GM23338 (cell line): ENCODE data around the gene CMTM5. TPM values are rescaled to one million over a fixed set of nuclear protein-coding genes. Genes with fewer than 3 reads are reported as not detected.

Source experiments
- ATAC-seq: fragments of 200-7000 bp; cut with Tn5 transposase; 3 replicates; pipeline ENCODE4 v1.9.1; 2020
- DNase-seq: peaks from one replicate; pipeline ENCODE4 v3.0.0-alpha.2; 2015; ENCODE audit warnings: low spot score
- H2AFZ ChIP-seq: fragments of 200-600 bp; sonication (generic); 2 replicates; pipeline ENCODE4 v1.8.0; 2016; ENCODE audit warnings: antibody characterized with exemption, mild to moderate bottlenecking, moderate library complexity
- H3F3A ChIP-seq: fragments of 200-600 bp; sonication (generic); replicated peaks from 2 replicates; pipeline ENCODE4 v1.8.0; 2017; ENCODE audit warnings: antibody characterized with exemption, mixed run types, low read depth
- H3K27ac ChIP-seq: fragments of 200-600 bp; sonication (generic); 2 replicates; pipeline ENCODE4 v1.6.1; 2016; ENCODE audit warnings: low read depth
- H3K27me3 ChIP-seq: fragments of 200-600 bp; sonication (generic); 2 replicates; pipeline ENCODE4 v1.8.0; 2016; ENCODE audit warnings: mild to moderate bottlenecking, mixed run types, moderate library complexity; ENCODE audit not compliant: insufficient read depth
- H3K36me3 ChIP-seq: fragments of 200-600 bp; sonication (generic); 2 replicates; pipeline ENCODE4 v1.8.0; 2016; ENCODE audit warnings: mild to moderate bottlenecking; ENCODE audit not compliant: insufficient read depth
- H3K4me1 ChIP-seq: fragments of 200-600 bp; sonication (generic); 2 replicates; pipeline ENCODE4 v1.8.0; 2016; ENCODE audit warnings: mild to moderate bottlenecking, moderate library complexity; ENCODE audit not compliant: insufficient read depth
- H3K4me2 ChIP-seq: fragments of 200-600 bp; sonication (generic); 2 replicates; pipeline ENCODE4 v1.7.1; 2017; ENCODE audit warnings: mixed run types
- H3K4me3 ChIP-seq: fragments of 200-600 bp; sonication (generic); 2 replicates; pipeline ENCODE4 v1.6.1; 2016; ENCODE audit warnings: mixed run types
- H3K79me2 ChIP-seq: fragments of 200-600 bp; sonication (generic); replicated peaks from 2 replicates; pipeline ENCODE4 v1.8.0; 2017; ENCODE audit warnings: mild to moderate bottlenecking; ENCODE audit not compliant: insufficient read depth
- H3K9me2 ChIP-seq: fragments of 200-600 bp; sonication (generic); 2 replicates; pipeline ENCODE4 v1.8.0; 2017; ENCODE audit not compliant: insufficient read depth
- H4K20me1 ChIP-seq: fragments of 200-600 bp; sonication (generic); replicated peaks from 2 replicates; pipeline ENCODE4 v1.8.0; 2017; ENCODE audit warnings: mild to moderate bottlenecking; ENCODE audit not compliant: insufficient read depth
- H3K27ac Mint-ChIP-seq: 2 replicates; pipeline ENCODE4 v1.8.0; 2020; ENCODE audit warnings: inconsistent platforms, mild to moderate bottlenecking, moderate library complexity, mixed read lengths
- H3K27me3 Mint-ChIP-seq: 3 replicates; pipeline ENCODE4 v1.8.0; 2022; ENCODE audit warnings: low read depth, mild to moderate bottlenecking, moderate library complexity, mixed read lengths, inconsistent platforms; ENCODE audit not compliant: insufficient read depth, poor library complexity
- H3K36me3 Mint-ChIP-seq: 3 replicates; pipeline ENCODE4 v1.8.0; 2021; ENCODE audit warnings: low read depth, mild to moderate bottlenecking, inconsistent platforms, moderate library complexity, mixed read lengths
- H3K4me1 Mint-ChIP-seq: 3 replicates; pipeline ENCODE4 v1.8.0; 2020; ENCODE audit warnings: mild to moderate bottlenecking, inconsistent platforms, mixed read lengths
- H3K4me3 Mint-ChIP-seq: 3 replicates; pipeline ENCODE4 v1.8.0; 2021; ENCODE audit warnings: moderate library complexity, mild to moderate bottlenecking, inconsistent platforms, mixed read lengths
- H3K9me3 Mint-ChIP-seq: 3 replicates; pipeline ENCODE4 v1.8.0; 2020; ENCODE audit warnings: moderate library complexity, mild to moderate bottlenecking, inconsistent platforms, mixed read lengths
- CTCF ChIP-seq, 2 experiments: fragments of 200-600 bp in 1 of 2; sonication (generic) in 1 of 2; conservative IDR thresholded peaks; 2 replicates each; pipeline versions ENCODE4 v1.5.1 to v1.6.1; 2016 to 2017; ENCODE audit warnings: antibody characterized with exemption in 2 of 2, low read depth in 2 of 2, mild to moderate bottlenecking in 2 of 2, moderate library complexity in 1 of 2
- EZH2 ChIP-seq: fragments of 200-600 bp; sonication (generic); IDR thresholded peaks from one replicate; pipeline ENCODE4 v1.8.0; 2017; ENCODE audit warnings: antibody characterized with exemption, mild to moderate bottlenecking, low read depth; ENCODE audit not compliant: unreplicated experiment
- EZH2phosphoT487 ChIP-seq: fragments of 200-600 bp; sonication (generic); IDR thresholded peaks from one replicate; pipeline ENCODE4 v1.8.1; 2018; ENCODE audit warnings: antibody characterized with exemption; ENCODE audit not compliant: unreplicated experiment
- REST ChIP-seq: IDR thresholded peaks from one replicate; pipeline ENCODE4 v1.6.1; 2018; ENCODE audit warnings: antibody characterized with exemption; ENCODE audit not compliant: unreplicated experiment
- ZNF462 ChIP-seq: fragments of 250-450 bp; sonication (Bioruptor Pico); IDR thresholded peaks from 2 replicates; pipeline ENCODE4 v1.5.0; 2020; ENCODE audit warnings: mild to moderate bottlenecking, moderate library complexity
- polyA plus RNA-seq: library from polyadenylated mRNA; unstranded; fragments of >200 nt; fragmentation: Nextera tagmentation; extraction: Ambion mirVana; gene quantifications from 2 replicates; pipeline ENCODE4 v1.2.1, GENCODE V29; 2016
- total RNA-seq: library from RNA; depleted of rRNA; stranded (reverse); fragments of >200 nt; shearing (Covaris generic); gene quantifications from 2 replicates; pipeline ENCODE4 v1.2.3, GENCODE V29; 2014

CMTM5 gene
- total and polyA plus RNA-seq, 2 experiments from 2014 or later = 0.24 TPM; not detected in 1

- no peak for TF ChIP-seq ZNF462
- no peak for TF ChIP-seq EZH2phosphoT487
- no peak for TF ChIP-seq CTCF (conservative IDR thresholded peaks at IDR 0.05; ENCODE audit: low read depth in 2 of 2)
- TF ChIP-seq EZH2 = no peak
These were observed 23.4 kb upstream of the CMTM5 start (continued) for GRCh38 chr14:23353433-23353780.

- no peak overlapping the region for H3K4me2 ChIP-seq
- H3K4me3 ChIP-seq = no peak overlapping the region
- DNase-seq (no peak), ATAC-seq (no peak)
- Mint-ChIP-seq H3K36me3 (peaks cover 24% of the 10 kb centered on the region), H3K9me3 (no peaks in the 10 kb centered on the region; the same call in 1 of the 3 replicates), H3K4me3 (no peak overlapping the region), H3K27ac (no peak overlapping the region), H3K4me1 (peaks cover 12% of the 10 kb centered on the region), H3K27me3 (peaks cover 16% of the 10 kb centered on the region)
- no peak overlapping the region for H3K27ac ChIP-seq
- peaks cover 37% of the 10 kb centered on the region for H3K27me3 ChIP-seq
- no peaks in the 10 kb centered on the region for H3K36me3 ChIP-seq
- peaks cover 5% of the 10 kb centered on the region; the same call in 1 of the 2 replicates for H3K4me1 ChIP-seq
- H3F3A ChIP-seq = no peaks in the 10 kb centered on the region
- no peaks in the 10 kb centered on the region for H3K79me2 ChIP-seq
- peaks cover 5% of the 10 kb centered on the region; the same call in 1 of the 2 replicates for H4K20me1 ChIP-seq
- no peaks in the 10 kb centered on the region for H3K9me2 ChIP-seq
- no peak overlapping the region for H2AFZ ChIP-seq
- no peak for TF ChIP-seq REST
These were observed 21.9 kb upstream of the CMTM5 start for GRCh38 chr14:23354990-23355389.
